SK-MEL-5 (cell line): ENCODE results near the gene TRMT5. TPM values are rescaled to one million over a fixed set of nuclear protein-coding genes. Genes with fewer than 3 reads are reported as not detected.

ENCODE experiments used
- DNase-seq: peaks from one replicate; pipeline ENCODE4 v3.0.0-alpha.2; 2016; ENCODE audit warnings: low read depth, low spot score
- in situ Hi-C: cut with HindIII; loops from 2 replicates; pipeline ENCODE4 v1.10.0; 2016; ENCODE audit warnings: low sequenced_read_pairs, high pct_unique_total_duplicates, low pct_unique_long_range_greater_than_20kb
- small RNA-seq, 2 experiments: library from RNA; depleted of rRNA; stranded (forward); fragments of <200 nt; gene quantifications; one replicate each; pipeline ENCODE3, GENCODE V24; 2014
- total RNA-seq: library from RNA; depleted of rRNA; stranded (reverse); fragments of >200 nt; shearing (Covaris generic); gene quantifications from 2 replicates; pipeline ENCODE4 v1.2.3, GENCODE V29; 2014; rRNA removed

Gene TRMT5
- total RNA-seq, 1 experiment from 2014 or later, result 12.6 TPM

DNA sequence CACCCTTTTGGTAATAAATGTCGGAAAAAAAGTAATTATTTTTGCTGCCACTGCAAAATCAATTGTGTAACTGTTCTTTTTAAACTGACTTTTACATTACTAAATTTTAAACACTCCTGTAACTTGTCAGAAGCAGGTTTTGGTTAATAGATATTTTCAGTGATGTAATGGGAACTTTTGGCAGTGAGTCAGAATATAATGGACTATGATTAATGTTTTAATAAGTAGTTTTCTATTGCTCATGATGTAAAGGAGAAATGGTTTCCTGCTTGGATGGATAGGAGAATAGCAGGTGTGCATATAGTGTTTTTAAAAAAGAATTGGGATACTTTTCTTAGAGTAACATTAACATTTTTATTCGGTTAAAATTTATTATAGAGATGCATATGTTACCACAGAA, 58.8 kb downstream of the TRMT5 start:
- in situ Hi-C loops, result no loop called here
- DNase-seq, result no peak

Small RNA genes within 50 kb of the gene (small RNA-seq; reads per million reads assigned to genes)
- gene RNU6-398P, result 0 reads per million in 2 experiments

Other genes with a start within 250 kb of the TRMT5 start
- gene MNAT1, start 246.3 kb downstream of the TRMT5 start, total RNA-seq, result 53.8 and 58.1 TPM in 2 replicates
- gene SLC38A6, start 166 bp upstream of the TRMT5 start, total RNA-seq, result 32.0 and 32.7 TPM in 2 replicates